GM03348 (cell line): ENCODE data around the gene SPATA16.
A peak's percentile ranks its signal among the peaks of the same experiment; 100 is the strongest.
"Not testable (repeated sequence)": the region's sequence is repeated elsewhere in the genome, so short reads cannot be mapped to it uniquely, and the experiment has no call there.

Source experiments
- DNase-seq: peaks from one replicate; pipeline ENCODE4 v3.0.0; 2012; ENCODE audit warnings: low spot score

SPATA16 gene

GRCh38 chr3:172877011-172877410 is 264.0 kb downstream of the SPATA16 start:
- DNase-seq = no peak

GRCh38 chr3:172876297-172876696 is 264.7 kb downstream of the SPATA16 start:
- no peak for DNase-seq

GRCh38 chr3:172875039-172875438 is 266.0 kb downstream of the SPATA16 start:
- DNase-seq = no peak

- DNase-seq = no peak
Observed at GRCh38 chr3:172869784-172870518, 271.1 kb downstream of the SPATA16 start.

- DNase-seq = no peak
Observed at GRCh38 chr3:172869368-172869771, 271.7 kb downstream of the SPATA16 start.

GRCh38 chr3:172868582-172869200 is 272.3 kb downstream of the SPATA16 start:
- no peak for DNase-seq

- DNase-seq = not testable (repeated sequence)
Observed at GRCh38 chr3:172866726-172867350, 274.2 kb downstream of the SPATA16 start.

- no peak for DNase-seq
Observed at GRCh38 chr3:172859041-172859440, 282.0 kb downstream of the SPATA16 start.

GRCh38 chr3:172856795-172857742 is 284.0 kb downstream of the SPATA16 start:
- DNase-seq = no peak

GRCh38 chr3:172855037-172855436 is 286.0 kb downstream of the SPATA16 start:
- DNase-seq = no peak

- no peak for DNase-seq
Observed at GRCh38 chr3:172853921-172854666, 286.9 kb downstream of the SPATA16 start.

- no peak for DNase-seq
Observed at GRCh38 chr3:172853005-172853404, 288.0 kb downstream of the SPATA16 start.

GRCh38 chr3:172848910-172849309 is 292.1 kb downstream of the SPATA16 start:
- DNase-seq = peak; percentile 45

- DNase-seq = no peak
Observed at GRCh38 chr3:172847292-172847691, 293.7 kb downstream of the SPATA16 start.

- DNase-seq = no peak
Observed at GRCh38 chr3:172846706-172847105, 294.3 kb downstream of the SPATA16 start.

- no peak for DNase-seq
Observed at GRCh38 chr3:172846103-172846561, 294.9 kb downstream of the SPATA16 start.

- DNase-seq = no peak
Observed at GRCh38 chr3:172844428-172844827, 296.6 kb downstream of the SPATA16 start.

- no peak for DNase-seq
Observed at GRCh38 chr3:172840913-172841312, 300.1 kb downstream of the SPATA16 start.

GRCh38 chr3:172840463-172840862 is 300.6 kb downstream of the SPATA16 start:
- DNase-seq = no peak

- DNase-seq = no peak
Observed at GRCh38 chr3:172839679-172840078, 301.4 kb downstream of the SPATA16 start.
